Measurements from ENCODE around the gene ANKFN1. TPM values are rescaled to one million over a fixed set of nuclear protein-coding genes. Genes with fewer than 3 reads are reported as not detected.

ANKFN1 gene
- total and polyA plus RNA-seq, 2 donors from 2014 or later: 0.19 TPM; not detected in 1

GRCh38 chr17:56548661-56549060 lies 395.4 kb downstream of the ANKFN1 start:
- no peaks in the 10 kb centered on the region for H3K4me1 ChIP-seq (ENCODE audit: control insufficient read depth in 2 of 3, insufficient read depth in 2 of 3, low read depth in 1 of 3, low read length in 3 of 3)
- FAIRE-seq (no peak), DNase-seq (no peak)
- no peak overlapping the region for H3K27ac ChIP-seq (ENCODE audit: low read depth in 2 of 2, low read length in 2 of 2)
- H3K9ac ChIP-seq (ENCODE audit: low read length in 3 of 3): no peak overlapping the region
- H3K4me3 ChIP-seq (ENCODE audit: low read length in 3 of 3): no peak overlapping the region
- TF ChIP-seq CTCF (IDR thresholded peaks at IDR 0.05; ENCODE audit: borderline replicate concordance, extremely low read depth, insufficient read depth): no peak
- intact Hi-C loops (cut with DNase I): no loop called here
- no peaks in the 10 kb centered on the region for H3K27me3 ChIP-seq (ENCODE audit: control insufficient read depth, insufficient read depth, low read length)
- no peaks in the 10 kb centered on the region for H3K36me3 ChIP-seq (ENCODE audit: control insufficient read depth in 2 of 3, insufficient read depth in 3 of 3, low read length in 3 of 3)
- H3K9me3 ChIP-seq (ENCODE audit: control insufficient read depth in 2 of 3, insufficient read depth in 1 of 3, low read length in 3 of 3): peaks cover 0 to 7% (median 0%) of the 10 kb centered on the region in 3 donors

GRCh38 chr17:56549501-56549900 lies 396.2 kb downstream of the ANKFN1 start:
- peaks cover 0 to 7% (median 0%) of the 10 kb centered on the region in 3 donors for H3K9me3 ChIP-seq (ENCODE audit: control insufficient read depth in 2 of 3, insufficient read depth in 1 of 3, low read length in 3 of 3)
- no peaks in the 10 kb centered on the region for H3K27me3 ChIP-seq (ENCODE audit: control insufficient read depth, insufficient read depth, low read length)
- FAIRE-seq (no peak), DNase-seq (no peak)
- TF ChIP-seq CTCF (IDR thresholded peaks at IDR 0.05; ENCODE audit: borderline replicate concordance, extremely low read depth, insufficient read depth): no peak
- no peak overlapping the region for H3K4me3 ChIP-seq (ENCODE audit: low read length in 3 of 3)
- H3K4me1 ChIP-seq (ENCODE audit: control insufficient read depth in 2 of 3, insufficient read depth in 2 of 3, low read depth in 1 of 3, low read length in 3 of 3): no peaks in the 10 kb centered on the region
- intact Hi-C loops (cut with DNase I): no loop called here
- H3K27ac ChIP-seq (ENCODE audit: low read depth in 2 of 2, low read length in 2 of 2): no peak overlapping the region
- no peak overlapping the region for H3K9ac ChIP-seq (ENCODE audit: low read length in 3 of 3)
- H3K36me3 ChIP-seq (ENCODE audit: control insufficient read depth in 2 of 3, insufficient read depth in 3 of 3, low read length in 3 of 3): no peaks in the 10 kb centered on the region

- no peaks in the 10 kb centered on the region for H3K9me3 ChIP-seq (ENCODE audit: control insufficient read depth in 2 of 3, insufficient read depth in 1 of 3, low read length in 3 of 3)
- no peak overlapping the region for H3K27ac ChIP-seq (ENCODE audit: low read depth in 2 of 2, low read length in 2 of 2)
- H3K4me1 ChIP-seq (ENCODE audit: control insufficient read depth in 2 of 3, insufficient read depth in 2 of 3, low read depth in 1 of 3, low read length in 3 of 3): no peaks in the 10 kb centered on the region
- DNase-seq (no peak), FAIRE-seq (no peak)
- no peak overlapping the region for H3K9ac ChIP-seq (ENCODE audit: low read length in 3 of 3)
- TF ChIP-seq CTCF (IDR thresholded peaks at IDR 0.05; ENCODE audit: borderline replicate concordance, extremely low read depth, insufficient read depth): no peak
- intact Hi-C loops (cut with DNase I): no loop called here
- H3K27me3 ChIP-seq (ENCODE audit: control insufficient read depth, insufficient read depth, low read length): no peaks in the 10 kb centered on the region
- H3K36me3 ChIP-seq (ENCODE audit: control insufficient read depth in 2 of 3, insufficient read depth in 3 of 3, low read length in 3 of 3): no peaks in the 10 kb centered on the region
- H3K4me3 ChIP-seq (ENCODE audit: low read length in 3 of 3): no peak overlapping the region
Observed at GRCh38 chr17:56557682-56558081, 404.4 kb downstream of the ANKFN1 start.

- Histone ChIP-seq H3K27ac (ENCODE audit: low read depth in 2 of 2, low read length in 2 of 2) (no peak overlapping the region), H3K4me3 (ENCODE audit: low read length in 3 of 3) (no peak overlapping the region), H3K4me1 (ENCODE audit: control insufficient read depth in 2 of 3, insufficient read depth in 2 of 3, low read depth in 1 of 3, low read length in 3 of 3) (no peaks in the 10 kb centered on the region), H3K36me3 (ENCODE audit: control insufficient read depth in 2 of 3, insufficient read depth in 3 of 3, low read length in 3 of 3) (no peaks in the 10 kb centered on the region), H3K27me3 (ENCODE audit: control insufficient read depth, insufficient read depth, low read length) (no peaks in the 10 kb centered on the region), H3K9me3 (ENCODE audit: control insufficient read depth in 2 of 3, insufficient read depth in 1 of 3, low read length in 3 of 3) (no peaks in the 10 kb centered on the region), H3K9ac (ENCODE audit: low read length in 3 of 3) (no peak overlapping the region)
- TF ChIP-seq CTCF (IDR thresholded peaks at IDR 0.05; ENCODE audit: borderline replicate concordance, extremely low read depth, insufficient read depth): no peak
- intact Hi-C loops (cut with DNase I): no loop called here
- FAIRE-seq (no peak), DNase-seq (no peak)
Observed at GRCh38 chr17:56558088-56558487, 404.8 kb downstream of the ANKFN1 start.

Data from kidney (tissue), 14 donors.